B cell (primary cell): ENCODE data around the gene SEMA4D. TPM values are rescaled to one million over a fixed set of nuclear protein-coding genes. Genes with fewer than 3 reads are reported as not detected.

Experiments
- ATAC-seq: fragments of 200-7000 bp; cut with Tn5 transposase; one replicate; pipeline ENCODE4 v1.10.0; 2021; ENCODE audit warnings: low read depth, mild to moderate bottlenecking, moderate number of reproducible peaks, moderate library complexity
- CTCF ChIA-PET: fragments of 350-600 bp; sonication (Branson Sonifier 250); formaldehyde crosslinking; loops from one replicate; lab custom pipeline; 2021; ENCODE audit warnings: antibody characterized with exemption, inconsistent platforms; lab: Charles Lee
- POLR2A ChIA-PET: fragments of 350-600 bp; sonication (Branson Sonifier 250); formaldehyde crosslinking; loops from one replicate; lab custom pipeline; 2021; ENCODE audit warnings: antibody characterized with exemption; lab: Charles Lee
- DNase-seq: peaks from one replicate; pipeline ENCODE4 v3.0.0; 2013
- H2AFZ ChIP-seq: 2 replicates; pipeline ENCODE4 v1.6.1; 2012; ENCODE audit warnings: mild to moderate bottlenecking, low read depth, low read length; ENCODE audit not compliant: insufficient read depth, poor library complexity, severe bottlenecking
- H3K27ac ChIP-seq, 2 donors: 1 replicate in 1 of 2; 2 replicates in 1 of 2; pipeline ENCODE4 v1.5.1; 2012 to 2013; ENCODE audit warnings: low read length in 2 of 2, mild to moderate bottlenecking in 2 of 2, moderate library complexity in 1 of 2
- H3K27me3 ChIP-seq, 4 experiments: fragments of 200-600 bp in 1 of 4; sonication (generic) in 1 of 4; replicated peaks in 1 of 4; 1 replicate in 2 of 4; 2 replicates in 2 of 4; pipeline versions ENCODE4 v1.6.1 to v1.7.0; 2013 to 2016; ENCODE audit warnings: low read length in 3 of 4, mild to moderate bottlenecking in 2 of 4, mixed read lengths in 1 of 4, moderate library complexity in 1 of 4; ENCODE audit not compliant: insufficient read depth in 4 of 4, control insufficient read depth in 3 of 4; ENCODE audit errors: control extremely low read depth in 1 of 4
- H3K36me3 ChIP-seq, 2 experiments: replicated peaks in 1 of 2; 1 replicate in 1 of 2; 2 replicates in 1 of 2; pipeline versions ENCODE4 v1.6.1 to v1.7.1; 2013; ENCODE audit warnings: low read length in 1 of 2; ENCODE audit not compliant: insufficient read depth in 2 of 2, control insufficient read depth in 1 of 2; ENCODE audit errors: control extremely low read depth in 1 of 2, extremely low read depth in 1 of 2
- H3K4me1 ChIP-seq, 2 donors: fragments of 200-600 bp in 1 of 2; sonication (generic) in 1 of 2; 1 replicate in 1 of 2; 2 replicates in 1 of 2; pipeline versions ENCODE4 v1.5.1 to v1.6.1; 2013 to 2017; ENCODE audit warnings: low read length in 2 of 2; ENCODE audit not compliant: control insufficient read depth in 2 of 2, insufficient read depth in 2 of 2
- H3K4me2 ChIP-seq: replicated peaks from 2 replicates; pipeline ENCODE3; 2012; ENCODE audit warnings: mild to moderate bottlenecking, low read depth, low read length; ENCODE audit not compliant: poor library complexity, severe bottlenecking
- H3K4me3 ChIP-seq, 5 experiments: fragments of 200-600 bp in 1 of 5; sonication (generic) in 1 of 5; 1 replicate in 3 of 5; 2 replicates in 2 of 5; pipeline versions ENCODE4 v1.5.1 to v1.7.0; 2011 to 2016; ENCODE audit warnings: low read length in 4 of 5, mild to moderate bottlenecking in 4 of 5, low read depth in 2 of 5, control low read depth in 1 of 5, moderate library complexity in 1 of 5; ENCODE audit not compliant: insufficient read depth in 1 of 5; ENCODE audit errors: control extremely low read depth in 1 of 5, extremely low read depth in 1 of 5
- H3K79me2 ChIP-seq: fragments of 200-600 bp; sonication (generic); one replicate; pipeline ENCODE4 v1.6.0; 2016; ENCODE audit warnings: low read length; ENCODE audit not compliant: control insufficient read depth, insufficient read depth
- H3K9ac ChIP-seq: fragments of 200-600 bp; sonication (generic); 2 replicates; pipeline ENCODE4 v1.6.1; 2017; ENCODE audit warnings: mild to moderate bottlenecking, low read length, moderate library complexity
- H3K9me3 ChIP-seq, 3 donors: one replicate each; pipeline versions ENCODE4 v1.6.1 to v1.7.1; 2013; ENCODE audit warnings: low read length in 2 of 3; ENCODE audit not compliant: control insufficient read depth in 2 of 3, insufficient read depth in 1 of 3; ENCODE audit errors: control extremely low read depth in 1 of 3
- H4K20me1 ChIP-seq: 2 replicates; pipeline ENCODE4 v1.6.0; 2012; ENCODE audit warnings: mild to moderate bottlenecking, low read length; ENCODE audit not compliant: insufficient read depth, control insufficient read depth, poor library complexity, severe bottlenecking
- H3K27ac Mint-ChIP-seq: one replicate; pipeline ENCODE4 v1.8.0; 2021; ENCODE audit warnings: mixed read lengths
- H3K27me3 Mint-ChIP-seq: one replicate; pipeline ENCODE4 v1.8.0; 2021; ENCODE audit warnings: mixed read lengths
- H3K4me1 Mint-ChIP-seq: one replicate; pipeline ENCODE4 v1.8.0; 2021; ENCODE audit warnings: mixed read lengths
- H3K4me3 Mint-ChIP-seq: one replicate; pipeline ENCODE4 v1.8.0; 2021; ENCODE audit warnings: mixed read lengths
- H3K9me3 Mint-ChIP-seq: one replicate; pipeline ENCODE4 v1.8.0; 2022; ENCODE audit warnings: mixed read lengths; ENCODE audit not compliant: insufficient read depth
- EZH2 ChIP-seq: IDR thresholded peaks from 2 replicates; pipeline ENCODE4 v1.6.1; 2012; ENCODE audit warnings: borderline replicate concordance, low read depth, mild to moderate bottlenecking, moderate library complexity, low read length; ENCODE audit not compliant: insufficient read depth, poor library complexity, severe bottlenecking
- WGBS: methylation state at CpG from one replicate; pipeline ENCODE4 v1.1.5; 2013; ENCODE audit warnings: missing lambda C conversion rate; ENCODE audit not compliant: insufficient coverage; 5-methylcytosine and 5-hydroxymethylcytosine counted together
- intact Hi-C: fragments of 100-400 bp; cut with micrococcal nuclease; formaldehyde crosslinking; loops from one replicate; pipeline ENCODE4 v1.10.0; 2022
- polyA plus RNA-seq: library from polyadenylated mRNA; depleted of rRNA; stranded (reverse); fragments of >200 nt; gene quantifications from 2 replicates; pipeline ENCODE4 v1.2.3, GENCODE V29; 2012
- total RNA-seq, 2 donors: library from RNA; stranded (reverse); fragments of 120-200 nt in 1 of 2; gene quantifications; 1 replicate in 1 of 2; 2 replicates in 1 of 2; pipeline versions ENCODE4 v1.2.3 to v1.2.4, GENCODE V29; 2013 to 2022
- TF ChIP-seq, protein P1 (sequence below): fragments of 200-600 bp; IDR thresholded peaks from one replicate; pipeline ENCODE4 v1.8.0; 2022; ENCODE audit warnings: antibody characterized with exemption, mild to moderate bottlenecking

Gene SEMA4D
- total and polyA plus RNA-seq, 2 donors (not counting 1 experiment from before 2014, with no cell fraction given), result 53.6 to 231 TPM

- ATAC-seq, result no peak
- POLR2A ChIA-PET, result interaction anchor here (0.6 kb wide), 1 partner anchor 23 kb away, joined by 10 read pairs; no protein-coding TSS in a partner anchor
- TF ChIP-seq EZH2, result no peak
- TF ChIP-seq, protein P1, sequence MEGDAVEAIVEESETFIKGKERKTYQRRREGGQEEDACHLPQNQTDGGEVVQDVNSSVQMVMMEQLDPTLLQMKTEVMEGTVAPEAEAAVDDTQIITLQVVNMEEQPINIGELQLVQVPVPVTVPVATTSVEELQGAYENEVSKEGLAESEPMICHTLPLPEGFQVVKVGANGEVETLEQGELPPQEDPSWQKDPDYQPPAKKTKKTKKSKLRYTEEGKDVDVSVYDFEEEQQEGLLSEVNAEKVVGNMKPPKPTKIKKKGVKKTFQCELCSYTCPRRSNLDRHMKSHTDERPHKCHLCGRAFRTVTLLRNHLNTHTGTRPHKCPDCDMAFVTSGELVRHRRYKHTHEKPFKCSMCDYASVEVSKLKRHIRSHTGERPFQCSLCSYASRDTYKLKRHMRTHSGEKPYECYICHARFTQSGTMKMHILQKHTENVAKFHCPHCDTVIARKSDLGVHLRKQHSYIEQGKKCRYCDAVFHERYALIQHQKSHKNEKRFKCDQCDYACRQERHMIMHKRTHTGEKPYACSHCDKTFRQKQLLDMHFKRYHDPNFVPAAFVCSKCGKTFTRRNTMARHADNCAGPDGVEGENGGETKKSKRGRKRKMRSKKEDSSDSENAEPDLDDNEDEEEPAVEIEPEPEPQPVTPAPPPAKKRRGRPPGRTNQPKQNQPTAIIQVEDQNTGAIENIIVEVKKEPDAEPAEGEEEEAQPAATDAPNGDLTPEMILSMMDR, result no peak
- Mint-ChIP-seq H3K4me3 (peak overlapping the region; percentile 7), H3K9me3 (no peaks in the 10 kb centered on the region), H3K4me1 (peaks cover 69% of the 10 kb centered on the region), H3K27me3 (no peaks in the 10 kb centered on the region), H3K27ac (no peak overlapping the region)
- H3K9me3 ChIP-seq, result peaks cover 0 to 5% (median 0%) of the 10 kb centered on the region in 3 donors
- no peak overlapping the region for H2AFZ ChIP-seq
- CTCF ChIA-PET, result no interaction called here
- no peaks in the 10 kb centered on the region for H3K27me3 ChIP-seq
- peaks cover 64% of the 10 kb centered on the region for H4K20me1 ChIP-seq
- no peak overlapping the region for H3K9ac ChIP-seq
- intact Hi-C loops, result no loop called here
- H3K4me1 ChIP-seq, result peaks cover 36 to 40% of the 10 kb centered on the region in 2 donors
- DNase-seq, result no peak
- no peak overlapping the region for H3K27ac ChIP-seq
- peaks cover 95% of the 10 kb centered on the region for H3K79me2 ChIP-seq
- WGBS, result 84% methylated on average over 6 of the region's 7 CpGs
- H3K4me2 ChIP-seq, result peak overlapping the region; percentile 12
- H3K36me3 ChIP-seq, result peaks cover 5 to 37% of the 10 kb centered on the region in 2 experiments
- H3K4me3 ChIP-seq, result no peak overlapping the region
Observed at GRCh38 chr9:89476546-89476945, 21.4 kb downstream of the SEMA4D start.

- Histone ChIP-seq H3K4me1 (peaks cover 31 to 37% of the 10 kb centered on the region in 2 donors), H3K27ac (no peak overlapping the region), H3K79me2 (peaks cover 94% of the 10 kb centered on the region), H3K9ac (no peak overlapping the region), H4K20me1 (peaks cover 58% of the 10 kb centered on the region), H3K36me3 (peaks cover 5 to 34% of the 10 kb centered on the region in 2 experiments), H3K27me3 (no peaks in the 10 kb centered on the region), H3K4me2 (no peak overlapping the region), H3K9me3 (peaks cover 0 to 5% (median 0%) of the 10 kb centered on the region in 3 donors), H2AFZ (no peak overlapping the region), H3K4me3 (no peak overlapping the region)
- no peaks in the 10 kb centered on the region for H3K9me3 Mint-ChIP-seq
- H3K4me1 Mint-ChIP-seq, result peaks cover 68% of the 10 kb centered on the region
- no peak for DNase-seq
- WGBS, result 94% methylated on average over 7 of the region's 9 CpGs
- ATAC-seq, result no peak
- ChIA-PET CTCF (interaction anchor here (2.7 kb wide), 1 partner anchor 73 kb away, joined by 8 read pairs; no protein-coding TSS in a partner anchor), POLR2A (interaction anchor here (0.6 kb wide), 1 partner anchor 23 kb away, joined by 10 read pairs; no protein-coding TSS in a partner anchor)
- intact Hi-C loops, result no loop called here
- no peak for TF ChIP-seq EZH2
- no peaks in the 10 kb centered on the region for H3K27me3 Mint-ChIP-seq
- no peak overlapping the region for H3K27ac Mint-ChIP-seq
- H3K4me3 Mint-ChIP-seq, result no peak overlapping the region
Observed at GRCh38 chr9:89475891-89476440, 21.9 kb downstream of the SEMA4D start.
